IMR-90 (cell line): Measurements from ENCODE around the gene S100A12. TPM values are rescaled to one million over a fixed set of nuclear protein-coding genes. Genes with fewer than 3 reads are reported as not detected.

Experiments used
- ATAC-seq: fragments of 200-7000 bp; cut with Tn5 transposase; 2 replicates; pipeline ENCODE4 v1.9.1; 2020; ENCODE audit warnings: low read depth, mild to moderate bottlenecking, moderate library complexity
- BruUV-seq: library from RNA; stranded (reverse); fragments of 400-500 nt; replicated peaks from 2 replicates; lab custom pipeline; 2021; lab: Mats Ljungman, UMichigan
- CTCF ChIA-PET: fragments of 300-600 bp; formaldehyde crosslinking; extraction: SDS; loops from one replicate; lab custom pipeline; 2021; ENCODE audit warnings: antibody characterized with exemption; lab: Yijun Ruan, JAX
- POLR2A ChIA-PET: fragments of 300-600 bp; sonication (Branson Sonifier 250); formaldehyde crosslinking; loops from one replicate; lab custom pipeline; 2022; ENCODE audit warnings: antibody characterized with exemption; ENCODE audit not compliant: unreplicated experiment; lab: Charles Lee
- DNase-seq: peaks from one replicate; pipeline ENCODE4 v3.0.0; 2013
- H2AFZ ChIP-seq: replicated peaks from 2 replicates; pipeline ENCODE3; 2013; ENCODE audit warnings: low read length, mild to moderate bottlenecking; ENCODE audit not compliant: poor library complexity
- H2AK5ac ChIP-seq: 2 replicates; pipeline ENCODE4 v1.6.1; 2013; ENCODE audit warnings: low read depth, low read length, inconsistent platforms
- H2AK9ac ChIP-seq: replicated peaks from 2 replicates; pipeline ENCODE3; 2013; ENCODE audit warnings: mild to moderate bottlenecking, low read depth, low read length, moderate library complexity; ENCODE audit not compliant: poor library complexity
- H2BK120ac ChIP-seq: 2 replicates; pipeline ENCODE4 v1.6.1; 2013; ENCODE audit warnings: low read depth, low read length, inconsistent platforms
- H2BK15ac ChIP-seq: 3 replicates; pipeline ENCODE4 v1.6.1; 2013; ENCODE audit warnings: low read depth, low read length, inconsistent platforms
- H2BK20ac ChIP-seq: 2 replicates; pipeline ENCODE4 v1.6.1; 2013; ENCODE audit warnings: low read depth, mild to moderate bottlenecking, inconsistent platforms, low read length, moderate library complexity
- H2BK5ac ChIP-seq: 2 replicates; pipeline ENCODE4 v1.6.1; 2013; ENCODE audit warnings: mild to moderate bottlenecking, low read depth, low read length, inconsistent platforms; ENCODE audit not compliant: poor library complexity, severe bottlenecking
- H3K14ac ChIP-seq: replicated peaks from 2 replicates; pipeline ENCODE4 v1.6.1; 2013; ENCODE audit warnings: low read depth, low read length, inconsistent platforms
- H3K18ac ChIP-seq: 2 replicates; pipeline ENCODE4 v1.6.1; 2013; ENCODE audit warnings: low read depth, low read length, control low read depth
- H3K23ac ChIP-seq: 2 replicates; pipeline ENCODE4 v1.6.1; 2013; ENCODE audit warnings: low read depth, low read length, inconsistent platforms
- H3K27ac ChIP-seq: 2 replicates; pipeline ENCODE4 v1.5.1; 2013; ENCODE audit warnings: mild to moderate bottlenecking, control low read depth, low read length; ENCODE audit not compliant: insufficient read depth
- H3K27me3 ChIP-seq: 2 replicates; pipeline ENCODE4 v1.6.1; 2013; ENCODE audit warnings: low read length; ENCODE audit not compliant: control insufficient read depth, insufficient read depth
- H3K36me3 ChIP-seq: 2 replicates; pipeline ENCODE4 v1.6.1; 2013; ENCODE audit warnings: low read length, mixed read lengths; ENCODE audit not compliant: control insufficient read depth, insufficient read depth
- H3K4ac ChIP-seq: 2 replicates; pipeline ENCODE4 v1.6.1; 2013; ENCODE audit warnings: low read depth, low read length, inconsistent platforms
- H3K4me1 ChIP-seq: 2 replicates; pipeline ENCODE4 v1.6.1; 2013; ENCODE audit warnings: low read length, mixed read lengths; ENCODE audit not compliant: control insufficient read depth, insufficient read depth
- H3K4me2 ChIP-seq: 2 replicates; pipeline ENCODE4 v1.6.1; 2013; ENCODE audit warnings: low read depth, mild to moderate bottlenecking, control low read depth, low read length, moderate library complexity
- H3K4me3 ChIP-seq: 2 replicates; pipeline ENCODE4 v1.5.1; 2013; ENCODE audit warnings: low read depth, mild to moderate bottlenecking, control low read depth, low read length, moderate library complexity; ENCODE audit not compliant: insufficient read depth
- H3K56ac ChIP-seq: 2 replicates; pipeline ENCODE4 v1.6.1; 2013; ENCODE audit warnings: low read length, inconsistent platforms; ENCODE audit not compliant: insufficient read depth; ENCODE audit errors: extremely low read depth
- H3K79me1 ChIP-seq, 2 experiments: 2 replicates each; pipeline ENCODE4 v1.6.1; 2013; ENCODE audit warnings: low read length in 2 of 2, inconsistent platforms in 1 of 2, low read depth in 1 of 2
- H3K9ac ChIP-seq: 2 replicates; pipeline ENCODE4 v1.6.1; 2013; ENCODE audit warnings: low read depth, low read length, control low read depth
- H3K9me1 ChIP-seq: 2 replicates; pipeline ENCODE4 v1.6.1; 2013; ENCODE audit warnings: low read length, inconsistent platforms; ENCODE audit not compliant: insufficient read depth
- H3K9me3 ChIP-seq: 2 replicates; pipeline ENCODE4 v1.6.1; 2013; ENCODE audit warnings: low read length; ENCODE audit not compliant: control insufficient read depth, insufficient read depth
- H4K20me1 ChIP-seq: 2 replicates; pipeline ENCODE4 v1.6.1; 2013; ENCODE audit warnings: low read length, inconsistent platforms; ENCODE audit not compliant: insufficient read depth
- H4K5ac ChIP-seq: 2 replicates; pipeline ENCODE4 v1.6.1; 2013; ENCODE audit warnings: mild to moderate bottlenecking, low read depth, low read length, control low read depth
- H4K8ac ChIP-seq, 2 experiments: 2 replicates each; pipeline ENCODE4 v1.6.1; 2013; ENCODE audit warnings: low read depth in 2 of 2, low read length in 2 of 2, control low read depth in 1 of 2, inconsistent platforms in 1 of 2
- H4K91ac ChIP-seq: 2 replicates; pipeline ENCODE4 v1.6.1; 2013; ENCODE audit warnings: low read depth, low read length, inconsistent platforms; ENCODE audit not compliant: insufficient read depth
- BHLHE40 ChIP-seq: fragments of 150-350 bp; IDR thresholded peaks from 2 replicates; pipeline ENCODE4 v1.6.1; 2016; ENCODE audit warnings: mild to moderate bottlenecking, low read depth, low read length
- CEBPB ChIP-seq: IDR thresholded peaks from 2 replicates; pipeline ENCODE4 v1.6.1; 2012; ENCODE audit warnings: low read depth, low read length, improper control_type of control experiment
- CHD1 ChIP-seq: IDR thresholded peaks from 2 replicates; pipeline ENCODE4 v1.6.1; 2012; ENCODE audit warnings: low read depth, low read length, improper control_type of control experiment
- FOS ChIP-seq: fragments of 150-350 bp; IDR thresholded peaks from 2 replicates; pipeline ENCODE4 v1.6.1; 2016; ENCODE audit warnings: low read depth, low read length
- MAFK ChIP-seq: IDR thresholded peaks from 2 replicates; pipeline ENCODE4 v1.6.1; 2012; ENCODE audit warnings: low read depth, low read length, improper control_type of control experiment
- MAZ ChIP-seq: IDR thresholded peaks from 2 replicates; pipeline ENCODE4 v1.6.1; 2012; ENCODE audit warnings: low read depth, mild to moderate bottlenecking, low read length, improper control_type of control experiment, moderate library complexity, borderline replicate concordance
- MXI1 ChIP-seq: IDR thresholded peaks from 2 replicates; pipeline ENCODE4 v1.6.1; 2012; ENCODE audit warnings: low read depth, mild to moderate bottlenecking, low read length, moderate library complexity, borderline replicate concordance
- NFE2L2 ChIP-seq: fragments of 150-350 bp; IDR thresholded peaks from 2 replicates; pipeline ENCODE4 v1.6.1; 2016; ENCODE audit warnings: low read depth, mild to moderate bottlenecking, low read length
- POLR2A ChIP-seq: IDR thresholded peaks from 2 replicates; pipeline ENCODE4 v1.6.1; 2012; ENCODE audit warnings: mild to moderate bottlenecking, low read depth, low read length
- RAD21 ChIP-seq: IDR thresholded peaks from 2 replicates; pipeline ENCODE4 v1.6.1; 2012; ENCODE audit warnings: low read length, improper control_type of control experiment
- RFX5 ChIP-seq: IDR thresholded peaks from 2 replicates; pipeline ENCODE4 v1.8.0; 2012; ENCODE audit warnings: low read depth, mild to moderate bottlenecking, low read length, moderate library complexity
- SMC3 ChIP-seq: fragments of 150-350 bp; IDR thresholded peaks from 2 replicates; pipeline ENCODE4 v1.6.1; 2016; ENCODE audit warnings: low read depth, mild to moderate bottlenecking, antibody characterized with exemption, low read length, moderate library complexity
- WGBS, 2 experiments: methylation state at CpG; one replicate each; pipeline versions ENCODE4 v1.1.5 to v1.1.7; 2013; ENCODE audit warnings: missing lambda C conversion rate in 2 of 2; ENCODE audit not compliant: insufficient read length in 1 of 2; ENCODE audit errors: extremely low coverage in 2 of 2; 5-methylcytosine and 5-hydroxymethylcytosine counted together
- dilution Hi-C: fragments of 300-500 bp; cut with HindIII; formaldehyde crosslinking; loops from one replicate; pipeline ENCODE4 v1.14.3; 2018; ENCODE audit warnings: low sequenced_read_pairs; ENCODE audit not compliant: unreplicated experiment
- in situ Hi-C: fragments of 300-500 bp; cut with MboI; formaldehyde crosslinking; loops from 3 replicates; pipeline ENCODE4 v1.14.3; 2019; ENCODE audit warnings: low sequenced_read_pairs, inconsistent platforms, mixed read lengths
- intact Hi-C: fragments of 100-400 bp; cut with micrococcal nuclease; formaldehyde crosslinking; loops from 2 replicates; pipeline ENCODE4 v1.10.0; 2022
- polyA plus RNA-seq, 3 experiments: library from polyadenylated mRNA; depleted of rRNA; stranded (reverse); fragments of >200 nt; gene quantifications; 2 replicates each; pipeline ENCODE4 v1.2.3, GENCODE V29; 2012; ENCODE audit warnings: low replicate concordance in 1 of 3
- total RNA-seq: library from RNA; depleted of rRNA; stranded (reverse); fragments of >200 nt; gene quantifications from 2 replicates; pipeline ENCODE4 v1.2.3, GENCODE V29; 2012
- TF ChIP-seq, protein P1 (sequence below): fragments of 150-350 bp; IDR thresholded peaks from 2 replicates; pipeline ENCODE4 v1.6.1; 2016; ENCODE audit warnings: low read depth, mild to moderate bottlenecking, low read length, moderate library complexity, borderline replicate concordance
- TF ChIP-seq, protein P2 (sequence below): conservative IDR thresholded peaks from 2 replicates; pipeline ENCODE4 v1.5.1; 2012; ENCODE audit warnings: mild to moderate bottlenecking, low read depth, low read length, improper control_type of control experiment
- TF ChIP-seq, protein P3 (sequence below): fragments of 150-350 bp; IDR thresholded peaks from 2 replicates; pipeline ENCODE4 v1.6.1; 2017; ENCODE audit warnings: mild to moderate bottlenecking, antibody characterized with exemption, low read length, low read depth

S100A12 gene
- total and polyA plus RNA-seq, 2 of the 4 experiments (the other 2 are of a cell fraction) = not detected

DNA sequence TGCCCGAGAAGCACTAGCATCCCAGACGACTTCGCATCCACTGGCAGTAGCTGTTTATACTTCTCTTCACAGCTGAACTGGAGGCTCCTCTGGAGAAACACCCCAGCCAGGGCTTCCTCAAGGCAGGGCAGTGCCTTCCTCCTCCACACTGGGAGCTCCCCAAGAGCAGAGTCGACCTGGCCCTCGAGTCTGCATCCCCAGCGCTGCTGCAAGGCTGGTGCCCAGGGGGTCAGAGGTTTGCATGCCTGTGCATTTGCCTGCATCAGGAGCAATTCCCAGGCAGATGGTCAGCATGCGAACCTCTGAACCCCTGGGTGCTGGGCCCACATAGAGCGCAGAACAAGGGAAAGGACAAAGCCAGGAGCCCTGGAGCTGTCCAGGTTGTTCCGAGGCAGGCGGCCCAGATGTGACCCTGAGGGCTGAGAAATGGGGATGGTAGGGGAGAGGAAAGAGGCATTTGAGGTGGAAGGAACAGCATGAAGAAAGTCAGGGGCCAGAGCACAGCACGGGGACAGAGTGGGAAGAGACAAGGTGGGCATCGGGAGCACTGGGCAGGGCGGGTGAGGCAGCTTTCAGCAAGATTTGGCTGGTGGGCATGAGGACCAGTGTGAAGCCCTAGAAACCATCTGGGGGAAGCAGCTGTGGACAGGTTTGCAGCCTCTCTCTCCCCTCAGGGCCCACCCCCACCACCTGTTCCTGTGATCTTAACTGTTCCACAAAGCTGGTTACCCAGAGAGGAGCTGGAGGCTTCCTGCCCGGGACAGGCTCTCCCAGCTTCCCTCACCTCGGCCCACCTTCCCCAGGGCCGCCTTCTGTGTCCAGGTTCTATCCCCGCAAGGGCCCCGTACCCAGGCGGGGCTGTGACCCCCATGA lies 21.9 kb upstream of the S100A12 start:
- TF ChIP-seq MAZ = no peak
- no peak for TF ChIP-seq CHD1
- TF ChIP-seq MXI1 = no peak
- TF ChIP-seq RAD21 = no peak
- TF ChIP-seq NFE2L2 = no peak
- no peak for TF ChIP-seq SMC3
- TF ChIP-seq MAFK = no peak
- TF ChIP-seq, protein P1, sequence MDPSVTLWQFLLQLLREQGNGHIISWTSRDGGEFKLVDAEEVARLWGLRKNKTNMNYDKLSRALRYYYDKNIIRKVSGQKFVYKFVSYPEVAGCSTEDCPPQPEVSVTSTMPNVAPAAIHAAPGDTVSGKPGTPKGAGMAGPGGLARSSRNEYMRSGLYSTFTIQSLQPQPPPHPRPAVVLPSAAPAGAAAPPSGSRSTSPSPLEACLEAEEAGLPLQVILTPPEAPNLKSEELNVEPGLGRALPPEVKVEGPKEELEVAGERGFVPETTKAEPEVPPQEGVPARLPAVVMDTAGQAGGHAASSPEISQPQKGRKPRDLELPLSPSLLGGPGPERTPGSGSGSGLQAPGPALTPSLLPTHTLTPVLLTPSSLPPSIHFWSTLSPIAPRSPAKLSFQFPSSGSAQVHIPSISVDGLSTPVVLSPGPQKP = no peak
- TF ChIP-seq, protein P2, sequence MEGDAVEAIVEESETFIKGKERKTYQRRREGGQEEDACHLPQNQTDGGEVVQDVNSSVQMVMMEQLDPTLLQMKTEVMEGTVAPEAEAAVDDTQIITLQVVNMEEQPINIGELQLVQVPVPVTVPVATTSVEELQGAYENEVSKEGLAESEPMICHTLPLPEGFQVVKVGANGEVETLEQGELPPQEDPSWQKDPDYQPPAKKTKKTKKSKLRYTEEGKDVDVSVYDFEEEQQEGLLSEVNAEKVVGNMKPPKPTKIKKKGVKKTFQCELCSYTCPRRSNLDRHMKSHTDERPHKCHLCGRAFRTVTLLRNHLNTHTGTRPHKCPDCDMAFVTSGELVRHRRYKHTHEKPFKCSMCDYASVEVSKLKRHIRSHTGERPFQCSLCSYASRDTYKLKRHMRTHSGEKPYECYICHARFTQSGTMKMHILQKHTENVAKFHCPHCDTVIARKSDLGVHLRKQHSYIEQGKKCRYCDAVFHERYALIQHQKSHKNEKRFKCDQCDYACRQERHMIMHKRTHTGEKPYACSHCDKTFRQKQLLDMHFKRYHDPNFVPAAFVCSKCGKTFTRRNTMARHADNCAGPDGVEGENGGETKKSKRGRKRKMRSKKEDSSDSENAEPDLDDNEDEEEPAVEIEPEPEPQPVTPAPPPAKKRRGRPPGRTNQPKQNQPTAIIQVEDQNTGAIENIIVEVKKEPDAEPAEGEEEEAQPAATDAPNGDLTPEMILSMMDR = no peak
- no peak for TF ChIP-seq CEBPB
- TF ChIP-seq, protein P3, sequence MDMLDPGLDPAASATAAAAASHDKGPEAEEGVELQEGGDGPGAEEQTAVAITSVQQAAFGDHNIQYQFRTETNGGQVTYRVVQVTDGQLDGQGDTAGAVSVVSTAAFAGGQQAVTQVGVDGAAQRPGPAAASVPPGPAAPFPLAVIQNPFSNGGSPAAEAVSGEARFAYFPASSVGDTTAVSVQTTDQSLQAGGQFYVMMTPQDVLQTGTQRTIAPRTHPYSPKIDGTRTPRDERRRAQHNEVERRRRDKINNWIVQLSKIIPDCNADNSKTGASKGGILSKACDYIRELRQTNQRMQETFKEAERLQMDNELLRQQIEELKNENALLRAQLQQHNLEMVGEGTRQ = no peak
- TF ChIP-seq POLR2A = no peak
- TF ChIP-seq BHLHE40 = no peak
- TF ChIP-seq FOS = no peak
- no peak for TF ChIP-seq RFX5
- CTCF ChIA-PET = interaction anchor here (0.6 kb wide), 1 partner anchor 51 kb away, joined by 5 read pairs; no protein-coding TSS in a partner anchor
- Histone ChIP-seq H3K18ac (no peak overlapping the region), H3K4ac (no peak overlapping the region), H4K8ac (no peak overlapping the region), H3K9me3 (no peaks in the 10 kb centered on the region), H3K9me1 (no peaks in the 10 kb centered on the region), H3K36me3 (no peaks in the 10 kb centered on the region), H4K91ac (no peak overlapping the region), H2AK5ac (no peak overlapping the region), H2BK120ac (no peak overlapping the region), H3K9ac (no peak overlapping the region), H4K20me1 (no peaks in the 10 kb centered on the region), H2AFZ (no peak overlapping the region), H3K23ac (no peak overlapping the region), H2BK5ac (no peak overlapping the region), H3K27ac (no peak overlapping the region), H3K79me1 (no peaks in the 10 kb centered on the region), H2BK15ac (no peak overlapping the region), H3K4me2 (no peak overlapping the region), H2AK9ac (no peak overlapping the region), H4K5ac (no peak overlapping the region), H3K4me1 (no peaks in the 10 kb centered on the region), H3K56ac (no peak overlapping the region), H3K4me3 (no peak overlapping the region), H2BK20ac (no peak overlapping the region), H3K27me3 (peaks cover 7% of the 10 kb centered on the region; the same call in 1 of the 2 replicates), H3K14ac (no peak overlapping the region)
- in situ Hi-C loops (no loop called here), dilution Hi-C loops (no loop called here), intact Hi-C loops (no loop called here)
- 62% methylated on average over 15 of the region's 19 CpGs; no CpG with 5 or more reads in 1 of the 2 experiments for WGBS, 2 experiments
- no peak for ATAC-seq
- no TSS peak for BruUV-seq
- POLR2A ChIA-PET = no interaction called here
- no peak for DNase-seq
